Lower leg skin (tissue), 3 donors: ENCODE data around the gene FAM149A.

Experiments used
- POLR2A ChIP-seq, 2 donors: fragments of 450-650 bp; IDR thresholded peaks; one replicate each; pipeline ENCODE4 v1.6.1; 2016 to 2017; ENCODE audit warnings: antibody characterized with exemption in 2 of 2, mild to moderate bottlenecking in 1 of 2, moderate library complexity in 1 of 2
- TF ChIP-seq, protein P1 (sequence below), 3 donors: fragments of 450-650 bp; IDR thresholded peaks; one replicate each; pipeline ENCODE4 v1.5.1; 2016; ENCODE audit warnings: antibody characterized with exemption in 3 of 3, mild to moderate bottlenecking in 3 of 3, moderate library complexity in 2 of 3

- TF ChIP-seq, protein P1, sequence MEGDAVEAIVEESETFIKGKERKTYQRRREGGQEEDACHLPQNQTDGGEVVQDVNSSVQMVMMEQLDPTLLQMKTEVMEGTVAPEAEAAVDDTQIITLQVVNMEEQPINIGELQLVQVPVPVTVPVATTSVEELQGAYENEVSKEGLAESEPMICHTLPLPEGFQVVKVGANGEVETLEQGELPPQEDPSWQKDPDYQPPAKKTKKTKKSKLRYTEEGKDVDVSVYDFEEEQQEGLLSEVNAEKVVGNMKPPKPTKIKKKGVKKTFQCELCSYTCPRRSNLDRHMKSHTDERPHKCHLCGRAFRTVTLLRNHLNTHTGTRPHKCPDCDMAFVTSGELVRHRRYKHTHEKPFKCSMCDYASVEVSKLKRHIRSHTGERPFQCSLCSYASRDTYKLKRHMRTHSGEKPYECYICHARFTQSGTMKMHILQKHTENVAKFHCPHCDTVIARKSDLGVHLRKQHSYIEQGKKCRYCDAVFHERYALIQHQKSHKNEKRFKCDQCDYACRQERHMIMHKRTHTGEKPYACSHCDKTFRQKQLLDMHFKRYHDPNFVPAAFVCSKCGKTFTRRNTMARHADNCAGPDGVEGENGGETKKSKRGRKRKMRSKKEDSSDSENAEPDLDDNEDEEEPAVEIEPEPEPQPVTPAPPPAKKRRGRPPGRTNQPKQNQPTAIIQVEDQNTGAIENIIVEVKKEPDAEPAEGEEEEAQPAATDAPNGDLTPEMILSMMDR (IDR thresholded peaks at IDR 0.05) = no peak
- TF ChIP-seq POLR2A (IDR thresholded peaks at IDR 0.05) = no peak
Observed at GRCh38 chr4:186061921-186062320, 42.6 kb upstream of the FAM149A start.
